CD4-positive, alpha-beta T cell treated with Interleukin-6 for 4 hours (primary cell): ENCODE data around the gene DOCK10.
A peak's percentile ranks its signal among the peaks of the same experiment; 100 is the strongest.
"Not testable (repeated sequence)": the region's sequence is repeated elsewhere in the genome, so short reads cannot be mapped to it uniquely, and the experiment has no call there.

ENCODE experiments used
- DNase-seq: peaks from one replicate; pipeline ENCODE4 v3.0.0-alpha.2; 2020; ENCODE audit warnings: mixed read lengths

DOCK10 gene

GRCh38 chr2:225041851-225042799 is at the start of gene DOCK10:
DOCK10 (minus strand) TSS chr2:225042468; CDS start chr2:225042374, 94 bp downstream.
- peak; percentile 72 for DNase-seq

- DNase-seq: no peak
These were observed 49.1 kb upstream of the DOCK10 start for GRCh38 chr2:225091336-225091735.

- DNase-seq: no peak
These were observed 48.5 kb upstream of the DOCK10 start for GRCh38 chr2:225090746-225091145.

- DNase-seq: no peak
These were observed 44.6 kb upstream of the DOCK10 start for GRCh38 chr2:225086915-225087314.

- DNase-seq: no peak
These were observed 44.2 kb upstream of the DOCK10 start for GRCh38 chr2:225086439-225086838.

- no peak for DNase-seq
These were observed 41.0 kb upstream of the DOCK10 start for GRCh38 chr2:225083276-225083675.

GRCh38 chr2:225076125-225076524 is 33.9 kb upstream of the DOCK10 start:
- no peak for DNase-seq

GRCh38 chr2:225074919-225075681 is 32.8 kb upstream of the DOCK10 start:
- DNase-seq: no peak

- no peak for DNase-seq
These were observed 32.1 kb upstream of the DOCK10 start for GRCh38 chr2:225074366-225074765.

- no peak for DNase-seq
These were observed 30.9 kb upstream of the DOCK10 start for GRCh38 chr2:225073198-225073597.

GRCh38 chr2:225072444-225072843 is 30.2 kb upstream of the DOCK10 start:
- DNase-seq: no peak

GRCh38 chr2:225070811-225071210 is 28.5 kb upstream of the DOCK10 start:
- DNase-seq: no peak

GRCh38 chr2:225069966-225070365 is 27.7 kb upstream of the DOCK10 start:
- no peak for DNase-seq

- no peak for DNase-seq
These were observed 27.2 kb upstream of the DOCK10 start for GRCh38 chr2:225069477-225069876.

GRCh38 chr2:225065882-225066281 is 23.6 kb upstream of the DOCK10 start:
- DNase-seq: no peak

- no peak for DNase-seq
These were observed 22.7 kb upstream of the DOCK10 start for GRCh38 chr2:225064928-225065327.

GRCh38 chr2:225064362-225064761 is 22.1 kb upstream of the DOCK10 start:
- peak; percentile 12 for DNase-seq

GRCh38 chr2:225056330-225057073 is 14.2 kb upstream of the DOCK10 start:
- DNase-seq: peak; percentile 53

GRCh38 chr2:225055714-225056113 is 13.4 kb upstream of the DOCK10 start:
- peak; percentile 29 for DNase-seq

- peak; percentile 59 for DNase-seq
These were observed 10.4 kb upstream of the DOCK10 start for GRCh38 chr2:225052703-225053102.

- not testable (repeated sequence) for DNase-seq
These were observed 5.2 kb upstream of the DOCK10 start for GRCh38 chr2:225047502-225047901.

GRCh38 chr2:225042800-225043167 is 516 bp upstream of the DOCK10 start:
- DNase-seq: no peak

- peak; percentile 58 for DNase-seq
These were observed 939 bp downstream of the DOCK10 start for GRCh38 chr2:225041207-225041850.
